Activated CD4-positive, alpha-beta T cell treated with anti-CD3 and anti-CD28 coated beads for 24 hours (primary cell): ENCODE data around the gene CNN2.

Experiments
- DNase-seq, 2 donors: peaks; one replicate each; pipeline ENCODE4 v3.0.0-alpha.2; 2020; ENCODE audit warnings: low read depth in 2 of 2

The CNN2 gene

DNA sequence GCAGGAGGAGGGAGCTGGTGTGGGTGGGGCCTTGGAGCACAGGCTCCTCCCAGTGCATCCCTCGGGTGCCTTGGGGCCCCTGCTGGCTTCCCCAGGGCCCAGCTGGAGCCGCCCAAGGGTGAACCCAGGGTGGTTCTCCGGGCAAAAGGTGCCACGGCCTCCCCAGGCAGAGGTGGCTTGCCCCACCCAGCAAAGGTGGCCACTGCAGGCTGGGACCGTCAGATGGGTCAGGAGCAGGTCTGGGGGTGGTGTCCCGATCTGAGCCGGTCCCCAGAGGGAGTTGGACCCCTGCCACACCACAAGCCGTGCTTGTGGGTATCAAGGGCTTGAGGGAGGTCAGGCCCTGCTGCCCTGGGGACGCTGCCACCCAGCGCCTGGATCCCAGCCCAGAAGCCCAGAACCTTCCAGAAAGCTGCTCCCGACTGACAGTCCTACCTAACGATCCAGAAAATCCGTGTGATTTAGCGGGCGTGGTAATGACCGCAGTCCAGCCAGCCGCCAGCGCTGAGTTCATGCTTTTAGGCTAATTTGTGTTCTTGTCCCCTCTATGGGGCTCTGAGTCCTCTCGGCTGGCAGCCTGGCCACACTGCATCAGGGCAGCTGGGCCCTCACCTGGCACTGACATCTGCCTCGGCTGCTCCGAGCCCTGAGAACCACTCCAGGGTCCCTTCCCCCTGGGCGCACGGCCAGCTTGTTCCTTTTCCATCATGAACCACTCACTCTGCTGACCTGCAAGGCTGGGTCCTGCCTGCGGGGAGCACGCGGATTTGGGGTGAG, 31.2 kb upstream of the CNN2 start:
- no peak for DNase-seq

DNA sequence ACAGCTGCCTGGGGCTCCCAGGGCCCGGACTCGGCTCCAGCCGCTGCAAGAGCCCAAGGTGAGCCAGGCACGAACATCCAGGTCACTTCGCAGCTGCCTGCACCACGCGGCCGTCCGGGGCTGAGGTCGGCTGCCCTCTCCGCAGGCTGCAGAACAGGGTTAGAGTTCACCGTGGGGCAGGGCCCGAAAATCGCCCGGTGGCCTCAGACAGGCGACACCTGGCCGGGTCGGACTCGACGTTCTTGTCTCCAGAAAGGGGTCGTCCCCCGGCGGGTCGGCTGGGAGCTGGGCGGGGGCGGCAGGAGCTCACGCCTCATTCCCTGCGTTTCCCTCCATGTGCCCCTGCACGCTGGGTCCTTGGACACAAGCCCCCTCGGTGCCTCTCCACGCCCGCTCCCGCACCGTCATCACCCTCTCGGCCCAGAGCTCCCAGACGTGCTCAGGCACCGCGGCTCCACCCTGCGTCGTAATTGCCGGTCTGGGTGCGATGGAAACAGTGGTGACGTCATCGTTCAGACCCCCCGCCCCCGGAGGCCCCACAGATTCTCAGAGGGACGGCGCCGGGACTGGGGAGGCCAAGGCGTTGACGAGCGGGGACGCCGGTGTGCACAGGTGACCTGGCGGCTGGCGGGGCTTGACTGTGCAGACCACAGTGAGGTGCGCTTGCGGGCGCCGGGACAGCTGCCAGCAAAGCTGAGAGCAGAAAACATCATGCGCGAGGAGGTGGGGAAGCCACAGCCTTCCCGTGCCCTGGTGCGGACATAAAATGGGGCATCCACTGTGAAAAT, 30.2 kb upstream of the CNN2 start:
- peak; percentile 37 to 38 for DNase-seq

DNA sequence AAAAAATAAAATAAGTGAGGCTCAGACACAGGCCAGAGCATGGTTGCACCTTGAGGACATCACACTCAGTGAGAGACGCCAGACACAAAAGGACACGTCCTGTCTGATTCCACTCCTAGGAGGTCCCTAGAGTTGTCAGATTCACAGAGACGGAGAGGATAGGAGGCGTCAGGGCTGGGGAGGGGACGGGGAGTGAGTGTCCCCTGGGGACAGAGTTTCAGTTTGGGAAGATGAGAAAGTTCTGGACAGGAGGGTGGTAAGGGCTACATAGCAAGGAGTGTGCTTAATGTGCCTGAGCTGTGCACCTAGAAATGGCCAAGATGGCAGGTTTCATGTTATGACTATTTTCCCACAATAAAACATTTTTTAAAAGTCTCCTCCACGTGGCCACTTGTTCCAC, 28.3 kb upstream of the CNN2 start:
- no peak for DNase-seq

DNA sequence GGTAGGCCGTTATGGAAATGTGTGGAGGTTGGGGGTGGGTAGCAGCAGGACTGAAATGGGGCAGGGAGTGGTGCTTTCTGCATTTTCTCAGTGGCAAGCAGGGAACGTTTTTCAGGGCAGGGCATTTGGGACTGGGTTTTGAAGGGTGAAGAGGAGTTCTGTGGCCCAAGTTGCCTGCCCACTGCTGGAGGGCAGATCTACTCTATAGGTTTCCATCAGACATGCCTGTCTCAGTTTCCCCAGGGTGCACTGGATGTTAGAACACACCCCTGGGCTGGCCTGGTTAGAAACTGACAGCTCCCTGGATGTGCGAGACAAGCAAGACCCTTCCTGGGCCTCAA, 27.1 kb upstream of the CNN2 start:
- no peak for DNase-seq

DNA sequence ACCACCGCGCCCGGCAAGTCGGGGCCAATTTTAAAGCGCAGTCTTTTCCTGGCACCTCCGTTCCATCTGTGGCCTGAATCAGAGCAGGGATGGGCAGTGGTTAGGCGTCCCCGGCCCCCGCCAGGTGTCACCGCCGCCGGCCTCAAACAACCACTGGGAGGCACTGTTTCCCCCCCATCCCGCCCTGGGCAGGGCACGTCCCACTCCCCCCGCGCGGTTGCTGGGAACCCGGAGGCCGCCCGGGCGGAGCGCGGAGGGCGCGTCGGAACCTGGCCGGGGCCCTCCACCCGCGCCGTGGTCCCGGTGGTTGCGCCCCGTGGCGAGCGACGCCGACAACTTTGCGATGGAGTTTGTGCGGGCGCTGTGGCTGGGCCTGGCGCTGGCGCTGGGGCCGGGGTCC, 26.3 kb upstream of the CNN2 start, which contains the start of gene GRIN3B:
Gene GRIN3B, plus strand, starts transcription at position 325 of the 400 bp plus-strand sequence. Its CDS starts 19 bp downstream, at position 344.
- peak; percentile 46 to 63 for DNase-seq

DNA sequence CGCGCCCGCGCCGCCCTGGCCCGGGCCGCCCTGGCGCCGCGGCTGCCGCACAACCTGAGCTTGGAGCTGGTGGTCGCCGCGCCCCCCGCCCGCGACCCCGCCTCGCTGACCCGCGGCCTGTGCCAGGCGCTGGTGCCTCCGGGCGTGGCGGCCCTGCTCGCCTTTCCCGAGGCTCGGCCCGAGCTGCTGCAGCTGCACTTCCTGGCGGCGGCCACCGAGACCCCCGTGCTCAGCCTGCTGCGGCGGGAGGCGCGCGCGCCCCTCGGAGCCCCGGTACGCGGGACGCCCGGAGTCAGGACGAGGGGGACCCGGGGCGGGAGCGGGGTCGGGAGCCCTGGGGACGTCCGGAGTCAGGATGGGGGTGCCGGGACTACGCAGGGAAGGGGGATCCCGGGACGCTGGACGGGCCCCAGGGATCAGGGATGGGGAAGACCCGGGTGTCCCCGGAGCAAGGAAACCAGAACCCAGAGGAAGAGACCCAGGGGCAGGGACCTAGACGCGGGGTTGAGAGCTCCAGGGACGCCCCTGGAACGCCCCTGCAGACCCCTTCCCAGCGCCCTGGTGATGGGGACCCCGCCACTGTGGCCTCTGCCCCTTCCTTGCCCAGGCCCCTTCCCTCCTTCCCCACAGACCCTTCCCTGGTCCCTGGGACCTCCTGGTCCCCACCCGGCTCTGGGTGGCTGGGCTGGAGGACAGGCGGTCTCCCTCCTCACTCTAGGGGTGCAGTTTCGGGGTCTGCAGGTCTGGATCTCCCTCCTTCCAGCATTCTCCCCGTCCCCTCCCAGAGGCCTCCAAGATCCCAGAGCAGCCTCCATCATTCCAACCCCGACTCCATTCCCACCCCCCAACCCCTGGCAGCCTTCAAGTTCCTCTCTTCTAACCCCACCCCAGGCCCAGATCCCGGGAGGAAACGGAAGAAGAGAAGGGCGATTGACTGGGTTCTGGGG, 25.5 kb upstream of the CNN2 start:
- no peak for DNase-seq

DNA sequence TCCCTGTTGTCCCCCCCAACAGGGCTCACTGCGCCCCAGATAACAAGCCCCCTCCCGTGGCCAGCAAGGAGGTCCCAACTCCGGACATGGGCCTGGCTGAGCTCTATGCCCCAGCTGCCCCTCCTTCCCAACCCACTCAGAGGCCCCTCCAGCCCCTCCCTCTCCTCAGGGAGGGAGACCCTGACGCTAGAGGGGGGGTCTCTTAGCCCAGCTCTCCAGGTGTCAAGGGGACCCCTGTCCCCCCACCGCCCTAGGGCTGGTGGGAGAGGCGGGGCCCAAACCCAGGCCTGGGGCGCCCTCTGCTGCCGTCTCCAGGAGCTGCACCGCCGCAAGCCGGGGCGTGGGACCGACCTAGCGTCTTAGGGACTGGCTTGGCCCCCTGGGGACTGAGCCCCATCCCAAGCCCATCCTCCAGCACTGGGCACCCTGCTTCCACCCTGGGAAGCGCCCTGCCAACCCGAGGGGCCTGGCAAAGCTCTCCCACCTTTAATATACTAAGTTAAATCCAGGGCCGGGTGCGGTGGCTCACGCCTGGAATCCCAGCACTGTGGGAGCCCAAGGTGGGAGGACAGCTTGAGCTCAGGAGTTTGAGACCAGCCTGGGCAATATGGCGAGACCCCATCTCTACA, 24.8 kb upstream of the CNN2 start:
- DNase-seq, result peak; percentile 48 to 66

DNA sequence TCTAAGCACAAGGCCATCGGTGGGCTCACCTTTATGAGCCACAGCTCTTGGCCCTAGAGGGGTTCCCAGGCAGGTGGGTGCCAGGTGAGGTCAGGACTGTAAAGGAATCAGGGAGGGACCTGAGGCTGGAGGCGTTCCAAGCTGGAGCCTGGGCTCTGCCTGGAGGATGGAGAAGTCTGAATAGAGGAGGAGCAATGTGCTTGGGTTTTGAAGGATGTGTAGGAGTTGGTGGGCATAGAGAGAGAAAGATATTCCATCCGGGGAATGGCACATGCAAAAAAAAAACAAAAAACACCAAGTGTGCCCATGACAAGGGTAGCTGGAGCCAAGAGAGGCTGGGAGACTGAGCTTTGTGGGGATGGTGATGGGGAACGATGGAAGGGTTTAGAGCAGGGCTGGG, 23.8 kb upstream of the CNN2 start:
- no peak for DNase-seq

DNA sequence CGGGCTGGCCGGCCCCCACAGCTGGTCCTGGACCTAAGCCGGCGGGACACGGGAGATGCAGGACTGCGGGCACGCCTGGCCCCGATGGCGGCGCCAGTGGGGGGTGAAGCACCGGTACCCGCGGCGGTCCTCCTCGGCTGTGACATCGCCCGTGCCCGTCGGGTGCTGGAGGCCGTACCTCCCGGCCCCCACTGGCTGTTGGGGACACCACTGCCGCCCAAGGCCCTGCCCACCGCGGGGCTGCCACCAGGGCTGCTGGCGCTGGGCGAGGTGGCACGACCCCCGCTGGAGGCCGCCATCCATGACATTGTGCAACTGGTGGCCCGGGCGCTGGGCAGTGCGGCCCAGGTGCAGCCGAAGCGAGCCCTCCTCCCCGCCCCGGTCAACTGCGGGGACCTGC, 23.1 kb upstream of the CNN2 start:
- no peak for DNase-seq

DNA sequence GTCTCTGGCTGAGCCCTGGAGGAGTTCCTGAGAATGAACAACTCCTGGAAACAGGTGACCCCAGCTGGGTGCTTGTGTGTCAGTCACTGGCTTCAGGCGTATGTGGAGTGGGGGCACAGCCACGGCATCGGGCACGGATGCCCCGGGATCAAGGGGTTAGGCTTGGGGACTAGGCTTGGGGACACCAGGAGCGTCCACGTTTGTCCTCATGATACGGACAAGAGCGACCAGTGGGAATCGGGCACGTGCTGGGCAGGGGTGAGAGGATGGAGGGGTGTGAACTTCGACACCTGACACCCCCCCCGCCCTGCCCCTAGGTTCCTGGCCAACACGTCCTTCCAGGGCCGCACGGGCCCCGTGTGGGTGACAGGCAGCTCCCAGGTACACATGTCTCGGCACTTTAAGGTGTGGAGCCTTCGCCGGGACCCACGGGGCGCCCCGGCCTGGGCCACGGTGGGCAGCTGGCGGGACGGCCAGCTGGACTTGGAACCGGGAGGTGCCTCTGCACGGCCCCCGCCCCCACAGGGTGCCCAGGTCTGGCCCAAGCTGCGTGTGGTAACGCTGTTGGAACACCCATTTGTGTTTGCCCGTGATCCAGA, 22.1 kb upstream of the CNN2 start:
- DNase-seq, result no peak

DNA sequence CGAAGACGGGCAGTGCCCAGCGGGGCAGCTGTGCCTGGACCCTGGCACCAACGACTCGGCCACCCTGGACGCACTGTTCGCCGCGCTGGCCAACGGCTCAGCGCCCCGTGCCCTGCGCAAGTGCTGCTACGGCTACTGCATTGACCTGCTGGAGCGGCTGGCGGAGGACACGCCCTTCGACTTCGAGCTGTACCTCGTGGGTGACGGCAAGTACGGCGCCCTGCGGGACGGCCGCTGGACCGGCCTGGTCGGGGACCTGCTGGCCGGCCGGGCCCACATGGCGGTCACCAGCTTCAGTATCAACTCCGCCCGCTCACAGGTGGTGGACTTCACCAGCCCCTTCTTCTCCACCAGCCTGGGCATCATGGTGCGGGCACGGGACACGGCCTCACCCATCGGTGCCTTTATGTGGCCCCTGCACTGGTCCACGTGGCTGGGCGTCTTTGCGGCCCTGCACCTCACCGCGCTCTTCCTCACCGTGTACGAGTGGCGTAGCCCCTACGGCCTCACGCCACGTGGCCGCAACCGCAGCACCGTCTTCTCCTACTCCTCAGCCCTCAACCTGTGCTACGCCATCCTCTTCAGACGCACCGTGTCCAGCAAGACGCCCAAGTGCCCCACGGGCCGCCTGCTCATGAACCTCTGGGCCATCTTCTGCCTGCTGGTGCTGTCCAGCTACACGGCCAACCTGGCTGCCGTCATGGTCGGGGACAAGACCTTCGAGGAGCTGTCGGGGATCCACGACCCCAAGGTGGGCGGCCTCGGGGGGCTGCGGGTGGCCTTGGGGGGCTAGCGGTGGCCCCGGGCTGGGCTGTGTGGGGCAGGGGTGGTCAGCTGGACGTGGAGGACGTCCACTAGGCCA, 21.4 kb upstream of the CNN2 start:
- no peak for DNase-seq

DNA sequence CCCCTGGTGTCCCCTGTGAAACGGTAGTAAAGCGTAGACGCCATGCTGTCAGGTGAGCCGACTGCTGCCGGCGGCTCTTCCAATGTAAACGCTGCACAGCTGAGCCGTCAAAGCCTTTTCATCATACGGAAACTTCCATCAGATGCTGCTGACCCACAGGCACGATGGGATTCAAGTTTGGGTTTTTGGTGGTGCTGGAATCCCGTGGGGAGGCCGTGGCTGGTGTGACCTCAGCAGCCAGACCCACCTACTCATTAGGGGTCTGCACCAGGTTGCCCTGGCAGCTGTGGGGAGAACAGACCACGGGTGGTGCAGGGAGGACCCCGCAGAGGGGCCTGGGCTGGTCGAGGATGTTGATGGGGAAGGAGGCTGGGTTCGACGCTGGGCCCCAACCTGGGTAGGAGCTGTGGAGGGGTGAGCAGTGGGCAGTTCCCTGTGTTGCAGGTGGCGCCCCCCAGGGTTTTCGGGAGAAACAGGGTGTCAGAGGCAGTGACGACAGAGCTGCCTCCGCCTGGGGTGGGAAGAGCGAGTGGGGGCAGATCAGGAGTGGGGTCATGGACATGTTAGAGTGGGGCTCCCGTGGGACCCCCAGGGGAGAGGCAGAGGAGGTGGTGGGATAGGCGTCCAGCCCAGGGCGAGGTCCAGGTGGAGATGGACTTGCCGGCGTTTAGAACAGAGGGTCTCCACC, 19.6 kb upstream of the CNN2 start:
- DNase-seq, result no peak

DNA sequence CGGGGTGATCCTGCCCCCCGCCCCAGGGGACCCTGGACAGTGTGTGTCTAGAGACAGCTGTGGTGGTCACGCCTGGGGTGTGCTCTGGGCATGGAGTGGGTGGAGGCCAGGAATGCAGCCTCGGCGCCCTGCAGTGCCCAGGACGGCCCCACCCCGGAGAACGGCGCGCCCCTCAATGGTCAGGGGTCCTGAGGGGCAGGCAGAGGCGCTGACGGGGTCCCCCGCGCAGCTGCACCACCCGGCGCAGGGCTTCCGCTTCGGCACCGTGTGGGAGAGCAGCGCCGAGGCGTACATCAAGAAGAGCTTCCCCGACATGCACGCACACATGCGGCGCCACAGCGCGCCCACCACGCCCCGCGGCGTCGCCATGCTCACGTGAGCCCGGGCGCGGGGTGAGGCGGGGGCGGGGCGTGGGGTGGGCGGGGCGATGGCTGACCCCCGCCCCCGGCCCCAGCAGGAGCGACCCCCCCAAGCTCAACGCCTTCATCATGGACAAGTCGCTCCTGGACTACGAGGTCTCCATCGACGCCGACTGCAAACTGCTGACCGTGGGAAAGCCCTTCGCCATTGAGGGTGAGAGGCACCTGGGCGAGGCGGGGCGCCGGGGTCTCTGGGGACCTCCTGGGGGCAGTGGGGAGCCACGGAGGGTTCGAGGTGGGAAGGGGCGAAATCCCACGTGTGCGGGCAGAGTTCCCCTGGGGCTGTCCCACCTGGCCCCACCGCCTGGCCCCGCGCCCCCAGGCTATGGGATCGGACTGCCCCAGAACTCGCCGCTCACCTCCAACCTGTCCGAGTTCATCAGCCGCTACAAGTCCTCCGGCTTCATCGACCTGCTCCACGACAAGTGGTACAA, 18.8 kb upstream of the CNN2 start:
- no peak for DNase-seq

DNA sequence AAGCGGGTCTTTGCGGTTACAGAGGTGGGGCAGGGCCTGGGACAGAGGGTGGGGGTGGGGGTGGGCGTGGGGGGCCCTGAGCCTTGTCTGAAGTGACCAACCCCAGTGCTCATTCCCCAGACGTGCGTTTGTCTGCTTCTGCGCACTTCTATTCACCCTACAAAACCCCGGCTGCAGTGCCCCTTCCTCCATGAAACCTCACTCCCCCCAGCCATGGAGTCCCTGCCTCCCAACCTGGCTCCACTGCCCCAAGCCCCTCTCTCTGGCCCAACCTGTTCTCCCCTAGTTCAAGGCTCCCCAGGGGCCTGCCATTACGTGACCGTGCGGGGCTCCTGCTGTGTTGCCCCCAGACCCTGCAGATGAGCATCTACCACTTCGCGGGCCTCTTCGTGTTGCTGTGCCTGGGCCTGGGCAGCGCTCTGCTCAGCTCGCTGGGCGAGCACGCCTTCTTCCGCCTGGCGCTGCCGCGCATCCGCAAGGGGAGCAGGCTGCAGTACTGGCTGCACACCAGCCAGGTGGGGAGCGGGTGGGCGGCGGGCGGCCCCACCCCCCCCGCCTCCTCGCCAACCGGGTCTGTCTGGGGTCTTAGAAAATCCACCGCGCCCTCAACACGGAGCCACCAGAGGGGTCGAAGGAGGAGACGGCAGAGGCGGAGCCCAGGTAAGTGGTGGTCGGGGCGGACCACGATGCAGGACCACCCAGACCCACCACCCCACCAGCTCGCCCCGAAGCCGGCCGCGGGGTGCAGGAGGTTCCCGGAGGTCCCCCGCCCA, 18.0 kb upstream of the CNN2 start:
- DNase-seq, result no peak

DNA sequence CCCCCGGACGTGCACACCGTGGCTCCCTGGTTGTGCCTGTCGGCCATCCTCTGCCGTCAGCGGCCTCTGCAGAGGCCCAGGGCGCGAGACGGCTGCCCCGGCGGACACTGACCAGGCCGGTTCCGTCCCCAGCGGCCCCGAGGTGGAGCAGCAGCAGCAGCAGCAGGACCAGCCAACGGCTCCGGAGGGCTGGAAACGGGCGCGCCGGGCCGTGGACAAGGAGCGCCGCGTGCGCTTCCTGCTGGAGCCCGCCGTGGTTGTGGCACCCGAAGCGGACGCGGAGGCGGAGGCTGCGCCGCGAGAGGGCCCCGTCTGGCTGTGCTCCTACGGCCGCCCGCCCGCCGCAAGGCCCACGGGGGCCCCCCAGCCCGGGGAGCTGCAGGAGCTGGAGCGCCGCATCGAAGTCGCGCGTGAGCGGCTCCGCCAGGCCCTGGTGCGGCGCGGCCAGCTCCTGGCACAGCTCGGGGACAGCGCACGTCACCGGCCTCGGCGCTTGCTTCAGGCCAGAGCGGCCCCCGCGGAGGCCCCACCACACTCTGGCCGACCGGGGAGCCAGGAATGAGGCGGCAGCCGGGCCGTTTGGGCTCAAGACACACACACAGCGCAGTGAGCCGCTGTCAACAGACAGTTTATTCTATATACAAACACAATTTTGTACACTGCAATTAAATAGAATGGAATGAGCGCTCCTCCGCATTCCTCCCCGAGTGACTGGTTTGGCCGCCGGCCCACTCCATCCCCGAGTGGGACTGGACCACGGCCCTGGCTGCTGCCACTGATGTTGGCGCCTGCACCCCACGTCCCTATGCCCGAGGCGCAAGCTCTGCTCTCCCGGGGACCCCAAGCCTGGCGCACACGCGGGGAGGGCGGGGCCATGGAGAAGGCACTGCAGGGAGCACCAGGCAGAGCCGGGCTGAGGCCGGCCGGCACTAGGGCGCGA, 17.1 kb upstream of the CNN2 start:
- no peak for DNase-seq

DNA sequence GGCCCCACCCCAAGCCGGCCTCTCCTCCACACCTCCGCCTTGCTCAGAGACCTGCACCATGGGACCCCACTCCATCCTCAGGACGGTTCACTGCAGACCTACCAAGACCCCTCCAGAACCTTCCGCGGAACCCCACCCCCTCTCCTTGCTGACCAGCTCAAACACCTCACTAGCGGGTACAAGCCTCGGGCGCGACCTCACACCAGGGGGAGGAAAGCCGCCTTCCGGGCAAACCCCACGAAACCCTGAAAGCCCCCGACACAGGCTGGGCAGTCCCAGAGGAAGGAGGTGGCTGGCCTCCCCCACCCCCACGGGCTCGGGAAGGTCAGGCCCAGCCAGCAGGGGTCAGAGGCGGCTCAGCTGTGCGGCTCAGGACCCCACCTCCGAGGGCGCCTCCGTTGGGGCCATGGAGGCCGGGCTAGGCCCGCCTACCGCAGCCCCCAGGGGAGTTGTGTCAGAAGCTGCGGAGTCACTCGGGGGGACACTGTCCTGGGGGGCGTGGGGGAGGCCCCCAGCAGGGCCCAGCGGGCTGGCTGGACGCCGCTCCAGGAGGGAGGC, 16.3 kb upstream of the CNN2 start:
- DNase-seq, result no peak
